OCI-LY3 (cell line): ENCODE results near the gene ADTRP.

Experiments
- CTCF ChIP-seq: fragments of 200-600, 300-600 bp; sonication (generic); IDR thresholded peaks from 2 replicates; pipeline ENCODE4 v1.5.1; 2014; ENCODE audit warnings: antibody characterized with exemption, low read length, low read depth
- EZH2phosphoT487 ChIP-seq: fragments of 200-600 bp; shearing (Covaris generic); IDR thresholded peaks from 2 replicates; pipeline ENCODE4 v1.6.1; 2018; ENCODE audit warnings: antibody characterized with exemption, mixed run types, low read depth

GRCh38 chr6:11795403-11795802 lies 16.8 kb upstream of the ADTRP start:
- TF ChIP-seq CTCF (no peak), EZH2phosphoT487 (no peak)
